ENCODE measurements around the gene AKAP8.
A peak's percentile ranks its signal among the peaks of the same experiment; 100 is the strongest.
"Not testable (repeated sequence)": the region's sequence is repeated elsewhere in the genome, so short reads cannot be mapped to it uniquely, and the experiment has no call there.

Gene AKAP8

GRCh38 chr19:15372470-15372869 lies 7.1 kb downstream of the AKAP8 start:
- DNase-seq = no peak

DNA sequence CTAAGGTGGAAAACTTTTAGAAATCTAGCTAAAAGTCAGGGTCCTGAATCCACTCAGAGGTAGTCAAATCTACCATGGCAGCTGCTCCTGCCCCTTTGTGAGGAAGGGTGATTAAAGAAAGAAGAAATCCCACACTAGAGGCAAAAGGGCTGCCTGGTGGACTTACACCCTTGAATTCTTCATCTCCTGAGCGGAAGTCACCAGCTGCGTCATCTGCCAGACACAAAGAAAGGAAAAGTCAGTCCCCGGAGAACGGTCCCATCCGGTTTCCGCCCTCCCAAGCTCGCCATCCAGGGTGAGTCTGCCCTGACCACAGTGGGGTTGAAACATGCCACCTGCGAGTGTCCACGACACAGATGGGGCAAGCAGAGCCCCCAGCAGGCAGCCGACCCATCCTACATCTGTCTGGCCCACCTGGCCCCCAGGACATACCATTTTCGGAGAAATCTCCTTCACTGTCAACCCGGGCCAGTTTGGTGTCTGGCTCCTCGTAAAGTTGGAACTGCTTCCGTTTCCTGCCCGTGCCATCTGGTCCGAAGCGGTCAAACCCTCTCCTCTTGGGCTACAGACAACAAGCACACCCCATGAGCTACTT lies 7.7 kb downstream of the AKAP8 start:
- DNase-seq = no peak

DNA sequence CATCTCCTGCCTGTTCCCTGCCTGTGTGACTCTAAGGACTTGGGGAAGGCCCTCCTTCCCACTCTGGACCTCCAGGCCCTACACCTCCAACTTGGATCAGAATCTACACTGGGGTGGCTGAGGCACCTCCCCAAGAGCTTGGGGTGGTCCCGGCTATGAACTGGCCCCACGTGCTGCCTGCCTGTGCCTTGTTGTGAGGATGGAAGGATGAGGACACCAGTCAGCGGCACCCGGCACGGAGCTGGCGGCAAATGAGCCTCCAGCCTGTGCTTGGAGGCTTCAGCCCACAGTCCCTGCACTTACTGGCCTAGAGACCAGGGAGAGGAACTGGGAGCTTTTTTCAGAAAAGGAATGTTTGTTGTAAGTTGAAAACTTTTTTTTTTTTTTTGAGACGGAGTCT lies 8.5 kb downstream of the AKAP8 start:
- DNase-seq = no peak

DNA sequence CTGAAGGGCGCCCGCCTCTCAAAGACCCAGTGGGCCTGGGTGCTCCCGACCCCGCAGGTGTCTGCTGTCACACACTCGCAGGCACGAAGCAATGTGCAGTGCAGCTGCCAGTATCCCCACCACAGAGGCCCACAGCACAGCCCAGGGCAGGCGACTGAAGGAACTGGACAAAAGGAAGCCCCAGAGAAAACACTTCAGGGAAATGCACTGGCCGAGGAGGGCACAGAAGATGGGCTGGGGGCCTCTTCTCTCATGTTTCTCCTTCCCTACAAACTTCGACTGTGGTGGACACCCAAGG lies 10.0 kb downstream of the AKAP8 start:
- DNase-seq = no peak

DNA sequence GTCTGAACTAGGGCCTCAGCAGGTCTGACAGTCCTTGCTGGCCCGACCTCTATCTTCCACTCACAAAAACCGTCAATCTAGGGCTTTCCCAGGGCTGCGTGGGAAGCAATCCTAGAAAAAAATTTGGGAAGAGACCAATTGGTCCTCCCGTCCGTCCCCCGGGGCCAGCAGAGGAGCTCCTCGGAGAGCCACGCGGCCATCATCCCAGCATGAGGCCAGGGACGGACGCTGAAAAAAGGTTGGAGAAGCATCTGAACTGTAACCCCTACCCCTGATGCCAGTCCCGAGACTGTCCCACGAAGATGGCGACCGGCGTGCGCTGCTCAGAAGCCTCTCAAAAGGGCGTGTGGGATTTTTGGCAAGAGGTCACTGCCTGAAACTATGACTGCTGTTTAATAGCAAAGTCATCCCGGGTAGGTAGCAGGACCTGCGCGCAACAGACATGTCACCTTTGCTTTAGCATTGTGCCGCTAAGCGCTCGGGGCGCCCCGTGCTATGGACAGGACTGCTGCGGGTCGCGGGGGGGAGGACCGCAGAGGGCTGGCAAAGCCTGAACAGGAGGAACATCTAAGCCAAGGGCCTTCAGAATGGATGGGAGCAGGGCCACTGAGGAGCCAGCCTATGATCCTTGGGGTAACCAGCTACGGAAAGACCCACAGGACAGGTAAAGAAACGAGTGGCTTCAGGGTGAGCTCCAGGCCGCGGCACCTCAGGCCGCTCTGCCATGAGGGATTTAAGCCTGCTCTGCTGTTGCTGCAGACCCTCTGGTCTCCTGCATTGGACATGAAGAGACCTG lies 10.6 kb downstream of the AKAP8 start:
- no peak for DNase-seq

DNA sequence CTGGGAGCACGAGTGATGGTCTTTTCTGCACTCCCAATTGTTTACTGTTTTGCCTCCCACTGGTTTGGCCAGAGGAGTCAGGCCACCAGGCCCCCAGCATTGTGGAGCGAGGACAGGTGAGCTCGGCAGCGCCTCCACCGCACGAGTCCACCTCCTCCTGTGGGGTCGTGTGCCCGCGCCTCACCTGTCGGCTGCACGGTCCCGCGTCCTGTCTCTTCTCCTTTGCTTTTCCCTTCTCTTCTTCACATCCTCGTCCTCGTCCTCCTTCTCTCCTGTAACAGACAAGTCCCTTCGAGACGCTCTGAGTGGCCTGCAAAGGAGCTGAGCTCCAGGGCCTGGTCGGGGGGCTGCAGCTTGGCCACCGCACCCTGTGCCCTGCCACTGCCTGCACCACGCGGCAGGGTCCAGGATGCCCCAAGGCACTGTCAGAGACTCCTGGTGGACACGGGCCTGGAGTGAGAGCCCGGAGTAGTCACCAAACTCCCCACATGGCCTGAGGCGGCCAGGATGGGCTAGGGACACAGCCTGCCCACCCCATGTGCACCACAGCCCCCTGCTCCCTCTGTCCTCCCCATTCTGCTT lies 11.4 kb downstream of the AKAP8 start:
- DNase-seq = no peak

DNA sequence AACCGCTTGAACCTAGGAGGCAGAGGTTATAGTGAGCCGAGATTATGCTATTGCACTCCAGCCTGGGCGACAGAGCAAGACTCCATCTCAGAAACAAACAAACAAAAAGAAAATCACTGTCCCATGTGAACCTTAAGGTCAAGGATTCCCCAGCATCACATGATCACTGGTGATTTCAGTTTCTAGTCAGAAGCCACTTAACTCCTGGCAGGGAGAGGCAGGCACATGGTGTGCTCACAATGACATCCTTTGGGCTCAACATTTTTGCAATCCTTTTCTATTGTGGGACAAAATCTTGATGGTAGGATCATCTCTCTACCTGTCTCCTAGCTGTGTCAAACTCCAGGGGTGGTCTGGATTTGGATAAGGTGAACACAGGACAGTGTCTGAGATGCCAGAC lies 12.1 kb downstream of the AKAP8 start:
- no peak for DNase-seq

DNA sequence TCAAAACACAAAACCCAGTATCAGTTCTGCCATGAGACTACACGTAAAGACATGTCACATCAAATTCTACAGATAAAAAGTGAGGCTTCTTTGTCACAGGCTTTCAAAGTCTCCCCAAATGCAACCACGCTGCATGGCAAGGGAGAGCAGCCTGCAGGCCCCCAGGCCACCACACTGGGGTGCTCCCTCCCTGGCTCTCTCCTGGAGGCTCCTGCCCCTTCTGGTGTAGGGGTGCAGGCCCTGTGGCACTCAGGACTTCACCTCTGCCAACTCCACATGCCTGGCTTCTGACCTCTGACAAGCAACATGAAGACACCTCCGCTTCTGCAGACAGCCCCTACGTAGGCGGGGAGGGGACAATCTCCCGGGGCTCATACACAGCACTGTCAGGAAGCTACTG lies 14.3 kb downstream of the AKAP8 start:
- DNase-seq = no peak

- DNase-seq = not testable (repeated sequence)
These were observed 15.8 kb downstream of the AKAP8 start for GRCh38 chr19:15363791-15364190.

DNA sequence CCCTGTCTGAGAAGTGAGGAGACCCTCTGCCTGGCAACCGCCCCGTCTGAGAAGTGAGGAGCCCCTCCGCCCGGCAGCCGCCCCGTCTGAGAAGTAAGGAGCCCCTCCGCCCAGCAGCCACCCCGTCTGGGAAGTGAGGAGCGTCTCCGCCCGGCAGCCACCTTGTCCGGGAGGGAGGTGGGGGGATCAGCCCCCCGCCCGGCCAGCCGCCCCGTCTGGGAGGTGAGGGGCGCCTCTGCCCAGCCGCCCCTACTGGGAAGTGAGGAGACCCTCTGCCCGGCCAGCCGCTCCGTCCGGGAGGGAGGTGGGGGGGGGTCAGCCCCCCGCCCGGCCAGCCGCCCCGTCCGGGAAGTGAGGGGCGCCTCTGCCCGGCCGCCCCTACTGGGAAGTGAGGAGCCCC lies 16.5 kb downstream of the AKAP8 start:
- not testable (repeated sequence) for DNase-seq

GRCh38 chr19:15360015-15360414 lies 19.6 kb downstream of the AKAP8 start:
- DNase-seq = not testable (repeated sequence)

DNA sequence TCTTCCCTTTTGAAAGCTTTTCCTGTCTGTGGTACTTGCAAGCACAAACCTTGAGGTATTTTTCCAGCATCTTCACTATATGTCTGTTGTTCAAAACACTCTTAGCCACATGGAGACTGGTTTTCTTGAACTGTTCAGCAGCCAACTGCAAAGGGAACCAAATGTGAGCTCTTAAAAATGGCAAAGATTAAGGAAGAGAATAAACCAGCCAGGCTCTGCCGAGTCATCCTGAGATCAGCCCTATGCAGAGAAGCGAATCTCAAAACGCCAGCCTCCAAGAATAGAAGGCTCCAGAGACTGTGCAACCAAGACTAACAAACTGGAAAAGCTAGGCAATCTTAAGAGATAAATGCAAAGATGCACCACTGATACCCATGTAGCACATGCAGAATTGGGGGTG lies 20.7 kb downstream of the AKAP8 start:
- DNase-seq = no peak

DNA sequence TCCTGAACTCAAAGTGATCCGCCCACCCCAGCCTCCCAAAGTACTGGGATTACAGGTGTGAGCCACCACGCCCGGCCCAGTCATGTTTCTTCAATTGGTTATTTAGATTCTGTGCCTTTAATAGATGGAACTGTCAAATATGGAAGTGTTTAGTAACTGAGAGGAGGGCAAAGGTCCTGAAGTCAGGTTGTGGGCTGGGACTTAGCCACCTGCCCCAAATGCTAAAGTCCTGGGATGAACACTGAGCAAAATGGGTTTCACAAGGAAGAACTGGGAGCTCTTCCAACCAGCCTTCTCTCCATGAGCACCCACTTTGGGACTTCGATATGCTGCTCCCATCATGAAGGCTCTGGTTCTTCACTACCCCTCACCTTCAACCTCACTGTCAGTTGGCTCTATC lies 21.7 kb downstream of the AKAP8 start:
- DNase-seq = no peak

GRCh38 chr19:15354566-15355296 lies 24.9 kb downstream of the AKAP8 start:
- DNase-seq = no peak

- no peak for DNase-seq
These were observed 25.7 kb downstream of the AKAP8 start for GRCh38 chr19:15353908-15354307.

GRCh38 chr19:15352535-15352934 lies 27.1 kb downstream of the AKAP8 start:
- DNase-seq = not testable (repeated sequence)

DNA sequence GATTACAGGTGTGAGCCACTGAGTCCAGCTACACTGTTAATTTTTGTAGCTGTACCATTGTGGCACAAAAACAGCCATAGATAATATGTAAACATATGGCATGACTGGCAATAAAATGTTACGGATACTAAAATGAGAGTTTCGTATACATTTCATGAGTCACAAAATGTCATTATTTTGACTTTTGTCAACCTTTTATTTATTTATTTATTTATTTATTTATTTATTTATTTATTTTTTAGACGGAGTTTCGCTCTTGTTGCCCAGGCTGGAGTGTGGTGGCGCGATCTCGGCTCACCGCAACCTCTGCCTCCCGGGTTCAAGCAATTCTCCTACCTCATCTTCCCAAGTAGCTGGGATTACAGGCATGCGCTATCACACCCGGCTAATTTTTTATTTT lies 38.3 kb downstream of the AKAP8 start:
- not testable (repeated sequence) for DNase-seq

DNA sequence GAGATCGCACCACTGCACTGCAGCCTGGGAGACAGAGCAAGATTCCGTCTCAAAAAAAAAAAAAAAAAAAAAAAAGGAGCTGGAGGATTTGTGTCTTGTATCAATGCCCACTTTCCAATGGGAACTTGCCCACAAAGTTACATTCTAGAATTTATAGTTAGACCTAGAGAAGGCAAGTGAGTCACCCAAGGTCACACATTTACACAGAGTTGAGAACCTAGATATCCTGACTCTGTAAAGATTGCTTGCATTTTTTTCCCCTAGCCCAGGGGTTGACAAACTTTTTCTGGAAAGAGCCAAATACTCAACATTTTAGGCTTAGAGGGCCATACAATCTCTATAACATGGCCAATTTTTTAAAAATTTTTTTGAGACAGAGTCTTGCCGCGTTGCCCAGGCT lies 39.5 kb downstream of the AKAP8 start:
- no peak for DNase-seq

GRCh38 chr19:15337202-15337601 lies 42.4 kb downstream of the AKAP8 start:
- DNase-seq = no peak

DNA sequence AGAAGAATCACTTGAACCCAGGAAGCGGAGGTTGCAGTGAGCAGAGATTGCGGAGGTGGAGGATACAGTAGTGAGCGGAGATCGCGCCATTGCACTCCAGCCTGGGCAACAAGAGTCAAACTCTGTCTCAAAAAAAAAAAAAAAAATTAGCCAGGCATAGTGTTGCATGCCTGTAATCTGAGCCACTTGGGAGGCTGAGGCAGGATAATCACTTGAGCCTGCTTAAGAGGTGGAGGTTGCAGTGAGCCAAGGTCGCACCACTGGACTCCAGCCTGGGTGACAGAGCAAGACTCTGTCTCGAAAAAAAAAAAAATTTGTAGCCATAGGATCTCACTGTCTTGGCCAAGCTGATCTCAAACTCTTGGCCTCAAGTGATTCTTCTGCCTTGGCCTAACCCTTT lies 43.6 kb downstream of the AKAP8 start:
- not testable (repeated sequence) for DNase-seq

DNA sequence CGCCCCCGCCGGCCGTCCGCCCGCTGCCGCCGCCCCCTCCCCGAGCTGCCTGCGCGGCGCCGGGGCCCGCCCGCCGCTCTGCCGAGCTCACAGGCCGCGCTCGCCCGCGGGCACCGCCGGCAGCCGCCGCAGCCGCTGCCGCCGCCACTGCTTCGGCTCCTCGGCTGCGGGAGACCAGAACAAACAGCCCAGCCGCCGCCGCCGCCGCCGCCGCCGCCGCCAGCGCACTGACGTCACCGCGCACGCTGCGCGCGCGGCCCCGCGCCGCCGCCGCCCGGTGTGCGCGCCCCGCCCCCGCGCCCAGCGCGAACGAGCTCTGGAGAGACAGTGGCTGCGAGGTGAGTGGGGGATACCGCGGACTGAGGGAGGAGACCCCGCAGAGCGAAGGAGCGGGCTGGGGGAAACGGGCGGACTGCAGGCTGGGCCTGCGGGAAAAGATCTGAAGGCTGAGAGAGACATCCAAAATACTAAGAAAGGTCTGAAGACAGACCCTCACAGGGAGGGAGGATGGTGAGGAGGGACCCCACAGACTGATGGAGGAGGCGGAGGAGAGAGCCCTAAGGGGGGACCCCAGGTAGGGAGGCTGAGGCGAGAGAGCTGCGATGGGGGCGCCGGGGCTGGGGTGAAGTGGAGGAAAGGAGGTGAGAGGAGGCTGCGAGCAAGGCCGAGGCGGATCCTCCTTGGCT lies 47.1 kb downstream of the AKAP8 start, which contains the start of gene BRD4:
TSS of gene BRD4 (minus strand) at position 229 of the 686 bp plus-strand sequence. CDS start 59,440 bp downstream, outside the sequence.
- DNase-seq = peak; percentile 14

DNA sequence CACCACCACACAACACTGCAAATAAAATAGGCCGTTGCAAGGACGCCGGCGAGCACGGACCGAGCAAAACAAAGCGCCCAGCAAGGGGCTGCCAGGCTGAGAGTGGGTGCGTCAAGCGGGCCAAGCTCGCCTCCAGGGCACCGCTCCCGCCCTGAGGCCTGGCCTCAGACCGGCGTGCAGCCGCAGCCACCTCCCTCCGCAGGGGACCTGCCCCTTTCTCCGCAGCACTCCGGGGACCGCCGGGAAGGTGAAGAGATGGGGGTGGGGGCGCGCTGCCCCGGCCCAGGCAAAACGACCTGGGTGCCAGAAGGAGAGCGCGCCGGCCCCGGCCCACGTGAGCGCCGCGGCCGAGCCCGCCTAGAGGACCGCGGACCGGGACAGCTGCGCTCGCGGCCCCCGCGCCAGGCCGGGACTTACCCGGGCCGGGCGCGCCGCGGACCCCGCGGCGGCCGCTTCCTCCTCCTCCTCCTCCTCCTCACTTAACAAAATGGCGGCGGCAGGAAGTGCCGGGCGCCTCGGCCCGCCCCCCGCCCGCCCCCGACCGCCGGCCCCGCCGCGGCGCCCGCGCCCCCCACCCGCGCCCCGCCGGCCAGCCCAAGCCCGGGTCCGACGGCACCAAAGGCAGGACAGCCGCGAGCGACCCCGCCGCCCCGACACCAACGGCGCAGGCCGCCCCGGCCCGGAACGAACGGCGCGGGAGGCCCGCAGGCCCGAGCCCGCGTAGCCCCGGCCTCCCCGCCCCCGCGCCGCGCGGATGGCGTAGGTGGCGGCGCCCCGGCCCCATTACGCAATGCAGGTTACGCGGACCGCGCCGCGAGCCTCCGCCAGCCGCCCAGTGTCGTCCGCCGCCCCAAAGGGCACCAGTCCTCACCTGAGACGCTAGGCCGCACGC lies 47.9 kb downstream of the AKAP8 start:
- DNase-seq = no peak

Measured in NCI-H1694 (cell line).